Stimulated activated CD8-positive, alpha-beta memory T cell treated with anti-CD3 and anti-CD28 coated beads, Interleukin-4, amount 100 ng/mL, for 24 hours (primary cell): ENCODE data around the gene ANKRD34A.

Experiments
- DNase-seq: peaks from one replicate; pipeline ENCODE4 v3.0.0-alpha.2; 2020; ENCODE audit warnings: low read depth

ANKRD34A gene

DNA sequence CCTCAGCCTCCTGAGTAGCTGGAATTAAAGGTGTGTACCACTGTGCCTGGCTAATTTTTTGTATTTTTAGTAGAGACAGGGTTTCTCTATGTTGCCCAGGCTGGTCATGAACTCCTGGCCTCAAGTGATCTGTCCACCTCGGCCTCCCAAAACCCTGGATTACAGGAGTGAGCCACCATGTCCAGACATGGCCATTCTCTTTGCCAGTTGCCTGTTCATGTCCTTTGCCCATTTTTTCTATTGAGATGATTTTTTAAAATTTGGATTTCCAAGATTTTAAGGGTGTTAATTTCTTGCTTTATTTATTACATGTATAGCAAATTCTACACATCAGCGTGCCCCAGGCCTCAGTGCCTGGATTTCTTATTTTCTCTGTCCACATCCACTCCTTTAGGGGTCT lies 2.9 kb upstream of the ANKRD34A start:
- no peak for DNase-seq

- DNase-seq, result no peak
Observed at GRCh38 chr1:145965119-145965744, 857 bp upstream of the ANKRD34A start.

DNA sequence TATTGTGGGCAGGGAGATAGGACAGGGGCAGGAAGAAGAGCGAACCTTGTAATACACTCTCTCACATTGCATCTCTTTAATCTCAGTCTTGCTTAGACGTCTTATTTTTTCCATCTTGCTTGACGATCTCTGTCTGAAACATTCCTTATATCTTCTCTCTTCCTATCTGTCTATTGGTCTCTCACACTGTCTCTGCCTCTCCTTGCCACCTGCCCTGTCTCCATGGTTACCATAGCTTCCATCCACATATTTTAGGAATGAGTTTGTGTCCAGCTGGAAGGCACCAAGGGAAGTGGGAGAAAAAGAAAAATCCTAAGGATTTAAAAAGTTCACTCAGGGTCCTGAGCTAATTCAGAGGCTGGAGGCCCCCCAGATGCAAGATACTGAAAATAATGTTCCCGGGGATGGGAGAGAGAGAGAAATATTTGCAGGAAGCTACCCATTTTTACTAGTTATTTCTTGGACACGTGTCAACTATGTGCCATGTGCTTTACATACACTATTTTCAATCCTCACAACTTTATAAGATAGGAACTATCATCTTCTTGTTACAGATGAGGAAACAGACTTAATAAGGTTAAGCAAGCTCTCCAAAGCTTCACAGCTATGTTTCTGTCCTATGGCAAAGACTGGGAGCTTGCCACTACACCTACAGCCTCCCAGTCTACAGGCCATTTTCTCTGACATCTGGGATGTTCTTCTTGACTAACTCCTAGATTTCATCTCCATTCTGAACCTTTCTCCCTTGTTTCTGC lies 933 bp downstream of the ANKRD34A start:
- DNase-seq, result no peak

DNA sequence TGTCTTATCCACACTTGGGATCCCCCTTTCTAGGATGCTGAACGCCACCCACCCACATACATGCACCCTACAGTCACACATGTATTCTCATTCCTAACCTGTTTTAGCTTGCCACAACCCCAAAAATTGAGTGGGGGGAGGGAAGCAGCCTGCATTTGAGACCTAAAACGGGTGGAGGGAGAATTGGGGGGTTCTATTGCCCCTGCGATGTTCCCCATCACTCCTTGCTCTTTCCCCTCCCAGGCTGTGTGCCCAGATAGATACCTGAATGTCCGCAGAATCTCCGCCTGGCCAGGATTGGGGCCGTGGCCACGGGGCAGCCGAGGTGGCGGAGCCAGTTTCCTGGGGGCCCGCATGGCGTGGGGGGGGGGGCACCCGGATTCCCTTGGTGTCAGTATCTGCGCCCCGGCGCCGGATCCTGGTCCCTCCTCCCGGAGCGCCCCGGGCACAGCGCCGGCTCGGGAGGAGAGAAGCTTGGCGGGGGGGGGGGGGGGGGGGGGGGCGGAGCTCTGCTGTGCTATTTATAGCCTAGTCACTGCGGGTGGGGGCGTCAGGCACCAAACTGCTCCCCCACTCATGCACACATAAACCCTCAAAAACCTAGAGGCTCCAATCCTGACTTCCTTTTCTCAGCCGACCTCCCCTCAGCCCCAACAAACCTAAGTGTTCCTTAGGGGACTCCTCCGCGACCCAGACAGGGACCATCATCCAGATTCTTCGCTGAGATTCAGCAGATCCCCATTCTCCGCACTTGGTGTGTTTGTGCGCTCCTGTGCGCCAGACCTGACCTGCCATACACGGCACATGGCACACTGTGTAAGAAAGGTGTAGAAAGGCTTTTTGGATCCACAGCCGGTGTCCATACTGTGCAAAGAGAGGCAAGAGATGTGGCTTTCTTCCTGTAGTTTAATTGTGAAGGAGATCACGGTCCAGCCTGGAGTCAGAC lies 1.9 kb downstream of the ANKRD34A start:
- DNase-seq, result peak; percentile 28

DNA sequence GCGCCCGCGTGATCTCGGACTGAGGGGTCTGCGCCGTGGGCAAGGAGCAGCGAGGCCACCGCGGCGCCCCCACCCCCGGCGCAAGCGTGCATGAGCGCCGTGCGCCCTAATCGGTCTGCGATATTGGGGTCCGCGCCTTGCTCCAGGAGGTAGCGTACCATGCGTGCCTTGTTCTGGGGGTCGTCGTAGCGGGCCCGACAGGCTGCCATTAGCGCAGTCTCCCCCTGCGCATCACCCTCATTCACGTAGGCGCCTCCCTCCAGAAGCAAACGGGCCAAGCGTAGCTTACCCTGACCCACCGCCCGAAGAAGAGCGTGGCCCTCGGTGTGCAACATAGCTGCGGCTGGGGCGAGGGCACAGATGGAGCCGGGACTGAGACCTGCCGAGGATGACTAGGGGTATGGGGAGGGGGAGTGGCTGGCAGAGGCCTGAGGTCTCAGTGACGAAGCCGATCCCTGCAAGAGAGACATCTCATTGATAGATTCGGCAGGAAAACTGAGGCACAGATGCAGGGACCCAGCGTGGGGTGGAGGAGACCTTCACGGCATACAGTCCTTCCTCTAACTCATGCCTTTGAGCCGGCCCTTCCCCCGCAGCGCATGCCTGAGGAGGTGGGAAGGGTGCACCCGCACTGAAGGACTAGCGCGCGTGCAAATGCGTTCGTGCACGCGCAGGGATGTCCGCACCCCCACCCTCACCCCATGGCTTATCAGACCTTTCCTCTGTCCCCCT lies 2.8 kb downstream of the ANKRD34A start:
- peak; percentile 40 for DNase-seq

DNA sequence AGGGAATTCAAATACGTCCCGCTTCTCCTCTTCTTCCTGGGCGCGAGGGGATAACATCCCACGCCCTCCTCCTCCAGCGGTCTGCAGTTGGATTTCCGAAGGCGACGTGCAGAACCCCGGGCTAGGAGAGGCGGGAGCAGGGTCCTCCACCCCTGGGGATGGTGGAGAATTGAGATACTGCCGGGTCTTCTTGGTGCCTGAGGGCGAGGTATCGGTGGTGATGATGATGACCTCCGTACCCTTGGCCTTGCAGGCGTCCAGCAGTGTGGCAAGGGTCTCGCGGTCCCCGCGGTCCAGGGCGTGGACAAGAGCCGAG lies 3.3 kb downstream of the ANKRD34A start:
- no peak for DNase-seq

DNA sequence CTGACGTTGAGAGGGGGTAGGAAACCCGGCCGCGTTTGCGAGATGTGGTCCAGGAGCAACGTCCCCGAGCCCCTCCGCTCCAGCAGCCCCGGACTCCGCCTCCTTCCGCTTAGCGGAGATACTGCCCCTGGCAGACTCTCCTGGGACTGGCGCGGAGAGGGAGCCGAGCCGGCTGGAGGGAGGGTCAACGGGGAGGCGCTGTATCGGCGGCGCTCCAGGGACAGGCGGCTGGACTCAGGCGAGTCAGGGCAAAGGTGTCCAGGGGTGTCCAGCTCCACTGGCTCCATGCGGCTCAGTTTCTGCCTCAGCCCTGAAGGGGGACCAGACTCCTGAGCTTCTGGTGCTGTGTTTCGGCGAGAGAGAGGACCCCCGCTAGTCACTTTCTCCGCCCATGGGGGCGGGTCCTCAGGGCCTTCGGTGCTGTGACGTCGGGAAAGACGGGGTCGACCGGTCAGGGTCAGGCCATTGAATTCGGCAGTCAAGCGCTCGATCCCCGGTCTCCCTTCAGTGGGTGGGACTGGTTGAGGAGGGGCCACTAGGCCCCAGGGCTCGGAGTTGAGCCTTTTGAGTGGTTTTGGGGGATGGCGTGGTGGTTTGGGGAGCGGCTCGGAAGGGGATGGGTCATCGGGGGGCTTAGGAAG lies 3.8 kb downstream of the ANKRD34A start:
- peak; percentile 31 for DNase-seq

DNA sequence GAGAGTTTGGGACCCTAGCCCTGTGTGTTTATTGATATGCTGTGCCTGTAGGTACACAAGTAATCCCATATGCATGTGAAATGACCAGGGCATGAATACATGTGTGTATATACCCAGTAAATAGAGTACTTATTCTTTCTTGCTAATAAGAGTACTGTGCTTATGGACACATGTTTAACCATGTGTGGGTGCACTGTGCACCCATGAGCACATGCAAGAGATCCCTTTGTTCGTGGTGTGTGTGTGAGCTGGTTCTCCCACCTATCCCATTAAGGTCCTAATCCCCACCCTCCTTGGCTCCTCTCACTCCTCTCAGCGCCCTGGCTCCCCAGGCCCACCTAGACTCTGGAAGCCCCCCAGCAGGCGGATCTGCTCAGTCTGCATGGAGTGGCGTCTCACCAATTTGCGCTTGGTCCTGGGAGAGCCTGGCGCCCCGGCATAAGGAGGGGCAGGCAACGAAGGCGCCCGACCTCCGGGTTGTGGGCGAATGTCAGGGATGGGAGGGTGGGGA lies 4.4 kb downstream of the ANKRD34A start:
- no peak for DNase-seq

GRCh38 chr1:145959333-145959732 lies 5.0 kb downstream of the ANKRD34A start:
- no peak for DNase-seq

DNA sequence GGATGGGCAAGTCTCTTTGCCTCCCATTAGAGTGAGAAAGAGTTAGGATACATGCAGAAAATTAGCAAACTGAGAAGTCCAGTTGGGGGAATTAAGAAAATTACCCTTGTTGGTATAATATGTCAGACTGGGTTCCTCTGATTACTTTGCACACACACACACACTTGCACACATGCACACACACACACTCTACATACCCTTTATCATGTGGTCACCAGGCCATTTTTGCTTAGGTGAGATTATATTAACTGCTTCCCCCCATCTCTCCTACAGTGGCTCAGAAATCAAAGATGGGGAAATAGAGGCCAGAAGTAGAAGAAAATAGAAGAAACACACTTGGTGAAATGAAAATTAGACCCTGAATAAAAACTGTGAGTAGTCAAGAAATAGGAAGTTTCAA lies 5.6 kb downstream of the ANKRD34A start:
- no peak for DNase-seq

DNA sequence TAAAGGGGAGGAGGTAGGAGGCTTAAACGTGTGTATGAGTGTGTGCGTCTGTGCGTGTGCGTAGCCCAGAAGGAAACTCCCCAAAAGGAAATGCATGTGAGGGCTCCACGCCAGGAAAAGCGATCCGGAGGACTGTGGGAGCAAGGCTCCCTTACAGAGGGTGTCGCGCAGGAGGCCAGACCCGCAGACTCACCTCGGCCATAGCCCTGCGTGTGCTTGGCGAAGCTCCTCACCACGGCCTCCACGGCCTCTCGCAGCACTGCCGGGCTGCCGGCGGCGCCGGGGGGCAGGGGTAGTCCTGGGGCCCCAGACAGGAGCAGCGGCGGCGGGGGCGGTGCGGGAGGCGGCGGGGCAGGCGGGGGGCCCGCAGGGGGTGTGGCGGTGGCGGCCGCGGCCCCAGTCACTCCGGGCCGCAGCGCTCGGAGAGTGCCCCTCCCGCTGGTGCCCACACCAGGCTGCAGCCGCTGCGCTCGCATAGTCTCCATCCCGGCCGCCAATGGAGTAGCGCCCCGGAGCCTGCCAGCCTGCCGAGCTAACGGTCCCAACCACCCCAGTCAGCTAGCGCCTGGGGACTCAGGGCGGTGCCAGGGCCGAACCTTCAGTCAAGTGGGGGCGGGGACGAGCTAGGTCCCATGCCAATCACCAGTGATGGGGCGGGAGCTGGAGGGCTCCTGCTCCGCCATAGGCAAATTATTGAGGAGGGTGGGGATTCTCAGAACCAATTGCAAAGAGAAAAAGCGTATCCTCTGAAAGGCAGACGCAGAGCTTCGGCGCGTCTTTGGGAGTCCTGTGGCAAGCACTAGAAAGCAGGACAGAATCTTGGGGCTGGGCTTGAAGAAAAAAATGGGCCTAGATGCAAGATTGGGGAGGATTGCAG lies 6.7 kb downstream of the ANKRD34A start, which contains the start of gene LIX1L:
Gene LIX1L, minus strand, starts transcription at position 575 of the 877 bp plus-strand sequence. Its CDS starts 90 bp downstream, at position 485.
- peak; percentile 91 for DNase-seq

GRCh38 chr1:145956781-145957442 lies 7.5 kb downstream of the ANKRD34A start:
- DNase-seq, result no peak

- no peak for DNase-seq
Observed at GRCh38 chr1:145956361-145956760, 8.0 kb downstream of the ANKRD34A start.

GRCh38 chr1:145955436-145955835 lies 8.9 kb downstream of the ANKRD34A start:
- no peak for DNase-seq

- DNase-seq, result no peak
Observed at GRCh38 chr1:145953861-145954260, 10.5 kb downstream of the ANKRD34A start.

GRCh38 chr1:145952903-145953302 lies 11.5 kb downstream of the ANKRD34A start:
- DNase-seq, result no peak

GRCh38 chr1:145951526-145951925 lies 12.8 kb downstream of the ANKRD34A start:
- DNase-seq, result no peak

GRCh38 chr1:145949219-145949618 lies 15.2 kb downstream of the ANKRD34A start:
- DNase-seq, result no peak

DNA sequence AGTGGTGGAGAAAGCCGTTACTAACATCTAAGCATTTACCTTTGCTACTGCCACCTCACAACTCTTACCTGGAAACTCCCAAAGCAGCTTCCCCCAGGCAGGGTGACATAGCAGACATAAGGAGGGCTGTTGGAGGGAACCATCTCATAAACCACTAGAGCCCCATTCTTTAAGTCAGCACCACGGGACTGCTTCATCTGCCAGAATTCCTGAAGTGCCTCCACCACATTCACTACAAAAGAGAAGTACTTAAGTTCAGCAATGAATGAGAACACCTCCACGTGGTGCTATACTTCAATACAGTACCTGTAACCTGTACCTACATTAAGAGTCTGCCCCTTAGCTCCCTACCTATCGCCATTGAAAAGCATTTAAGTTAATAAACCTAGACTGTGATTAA lies 16.8 kb downstream of the ANKRD34A start:
- no peak for DNase-seq
